H9 (cell line): ENCODE data around the gene AIPL1. TPM values are rescaled to one million over a fixed set of nuclear protein-coding genes. Genes with fewer than 3 reads are reported as not detected.

Experiments used
- DNase-seq: peaks from one replicate; pipeline ENCODE4 v3.0.0-alpha.2; 2017
- H2AFZ ChIP-seq: one replicate; pipeline ENCODE4 v1.6.1; 2013; ENCODE audit warnings: mild to moderate bottlenecking, low read length, control low read depth, moderate library complexity
- H2AK5ac ChIP-seq: 2 replicates; pipeline ENCODE4 v1.6.1; 2013; ENCODE audit warnings: low read length, control low read depth, mixed read lengths; ENCODE audit not compliant: insufficient read length
- H2BK120ac ChIP-seq: one replicate; pipeline ENCODE4 v1.6.1; 2013; ENCODE audit warnings: low read depth, mild to moderate bottlenecking, low read length, control low read depth, inconsistent platforms; ENCODE audit not compliant: poor library complexity, severe bottlenecking
- H2BK12ac ChIP-seq: 2 replicates; pipeline ENCODE4 v1.6.1; 2013; ENCODE audit warnings: low read length, control low read depth, mixed read lengths, low read depth; ENCODE audit not compliant: insufficient read length
- H2BK15ac ChIP-seq: 2 replicates; pipeline ENCODE4 v1.6.1; 2013; ENCODE audit warnings: low read depth, low read length, control low read depth
- H2BK20ac ChIP-seq: one replicate; pipeline ENCODE4 v1.6.1; 2013; ENCODE audit warnings: low read depth, mild to moderate bottlenecking, low read length, control low read depth, inconsistent platforms; ENCODE audit not compliant: poor library complexity, severe bottlenecking
- H2BK5ac ChIP-seq: 2 replicates; pipeline ENCODE4 v1.6.1; 2013; ENCODE audit warnings: low read length, control low read depth, mixed read lengths; ENCODE audit not compliant: insufficient read length
- H3K14ac ChIP-seq: 2 replicates; pipeline ENCODE4 v1.6.1; 2013; ENCODE audit warnings: low read length, control low read depth; ENCODE audit not compliant: insufficient read depth
- H3K18ac ChIP-seq: 2 replicates; pipeline ENCODE4 v1.6.1; 2013; ENCODE audit warnings: low read depth, mild to moderate bottlenecking, mixed read lengths, low read length, control low read depth; ENCODE audit not compliant: insufficient read length
- H3K23ac ChIP-seq: 2 replicates; pipeline ENCODE4 v1.6.1; 2013; ENCODE audit warnings: low read length, control low read depth, mixed read lengths, low read depth; ENCODE audit not compliant: insufficient read length
- H3K23me2 ChIP-seq: 2 replicates; pipeline ENCODE4 v1.6.1; 2013; ENCODE audit warnings: low read depth, mild to moderate bottlenecking, mixed read lengths, low read length, control low read depth; ENCODE audit not compliant: insufficient read length, poor library complexity, severe bottlenecking
- H3K27ac ChIP-seq: 2 replicates; pipeline ENCODE4 v1.5.1; 2013; ENCODE audit warnings: low read length, control low read depth, mixed read lengths, low read depth; ENCODE audit not compliant: insufficient read length
- H3K27me3 ChIP-seq: 2 replicates; pipeline ENCODE4 v1.6.1; 2013; ENCODE audit warnings: low read length, control low read depth, inconsistent platforms; ENCODE audit not compliant: insufficient read depth
- H3K4ac ChIP-seq: 2 replicates; pipeline ENCODE4 v1.6.1; 2013; ENCODE audit warnings: low read depth, mild to moderate bottlenecking, control low read depth, inconsistent platforms, low read length, moderate library complexity
- H3K4me1 ChIP-seq: 2 replicates; pipeline ENCODE4 v1.6.1; 2013; ENCODE audit warnings: low read length, control low read depth, inconsistent platforms; ENCODE audit not compliant: insufficient read depth
- H3K4me2 ChIP-seq: 2 replicates; pipeline ENCODE4 v1.6.1; 2013; ENCODE audit warnings: low read length, control low read depth, mixed read lengths; ENCODE audit not compliant: insufficient read length, insufficient read depth
- H3K56ac ChIP-seq: 2 replicates; pipeline ENCODE4 v1.6.1; 2013; ENCODE audit warnings: low read depth, mild to moderate bottlenecking, mixed read lengths, low read length, control low read depth; ENCODE audit not compliant: insufficient read length
- H3K79me1 ChIP-seq: 2 replicates; pipeline ENCODE4 v1.6.1; 2013; ENCODE audit warnings: low read depth, mild to moderate bottlenecking, moderate library complexity, low read length, control low read depth, inconsistent platforms; ENCODE audit not compliant: insufficient read depth, poor library complexity, severe bottlenecking
- H3K79me2 ChIP-seq: 2 replicates; pipeline ENCODE4 v1.6.1; 2013; ENCODE audit warnings: low read length, control low read depth, inconsistent platforms; ENCODE audit not compliant: insufficient read depth
- H3K9ac ChIP-seq: 2 replicates; pipeline ENCODE4 v1.6.1; 2013; ENCODE audit warnings: low read length, control low read depth, mixed read lengths; ENCODE audit not compliant: insufficient read length; ENCODE audit errors: extremely low read depth
- H3K9me3 ChIP-seq: one replicate; pipeline ENCODE4 v1.6.1; 2013; ENCODE audit warnings: low read depth, low read length, inconsistent platforms; ENCODE audit not compliant: control insufficient read depth
- H3T11ph ChIP-seq: one replicate; pipeline ENCODE4 v1.6.1; 2013; ENCODE audit warnings: mild to moderate bottlenecking, low read length, control low read depth, inconsistent platforms
- H4K20me1 ChIP-seq: one replicate; pipeline ENCODE4 v1.6.1; 2013; ENCODE audit not compliant: control insufficient read depth, insufficient read length, insufficient read depth
- H4K5ac ChIP-seq: 2 replicates; pipeline ENCODE4 v1.6.1; 2013; ENCODE audit warnings: low read depth, mild to moderate bottlenecking, mixed read lengths, low read length, control low read depth; ENCODE audit not compliant: insufficient read length
- H4K8ac ChIP-seq: replicated peaks from 2 replicates; pipeline ENCODE4 v1.6.1; 2013; ENCODE audit warnings: low read length, control low read depth, mixed read lengths, low read depth; ENCODE audit not compliant: insufficient read length
- H4K91ac ChIP-seq: 2 replicates; pipeline ENCODE4 v1.6.1; 2013; ENCODE audit warnings: low read depth, mild to moderate bottlenecking, moderate library complexity, mixed read lengths, low read length, control low read depth; ENCODE audit not compliant: insufficient read length
- H3K27ac Mint-ChIP-seq, 3 experiments: 2 replicates in 2 of 3; 3 replicates in 1 of 3; pipeline ENCODE4 v1.8.0; 2020 to 2021; ENCODE audit warnings: mixed read lengths in 3 of 3, mild to moderate bottlenecking in 1 of 3, moderate library complexity in 1 of 3
- H3K27me3 Mint-ChIP-seq: 2 replicates; pipeline ENCODE4 v1.8.0; 2021; ENCODE audit warnings: low read depth, mild to moderate bottlenecking, moderate library complexity, mixed read lengths
- H3K36me3 Mint-ChIP-seq, 3 experiments: 2 replicates in 2 of 3; 3 replicates in 1 of 3; pipeline ENCODE4 v1.8.0; 2020 to 2021; ENCODE audit warnings: low read depth in 3 of 3, mixed read lengths in 3 of 3; ENCODE audit not compliant: insufficient read depth in 1 of 3
- H3K4me1 Mint-ChIP-seq, 2 experiments: 2 replicates each; pipeline ENCODE4 v1.8.0; 2020; ENCODE audit warnings: mixed read lengths in 2 of 2
- H3K4me3 Mint-ChIP-seq, 2 experiments: 2 replicates in 1 of 2; 3 replicates in 1 of 2; pipeline ENCODE4 v1.8.0; 2020 to 2021; ENCODE audit warnings: mild to moderate bottlenecking in 2 of 2, mixed read lengths in 2 of 2, moderate library complexity in 1 of 2
- H3K9me3 Mint-ChIP-seq, 2 experiments: 2 replicates in 1 of 2; 3 replicates in 1 of 2; pipeline ENCODE4 v1.8.0; 2020; ENCODE audit warnings: mild to moderate bottlenecking in 2 of 2, mixed read lengths in 2 of 2, moderate library complexity in 1 of 2
- WGBS: extraction: QIAGEN DNeasy Blood & Tissue Kit; methylation state at CpG from one replicate; pipeline ENCODE4 v1.1.7; 2013; ENCODE audit warnings: missing lambda C conversion rate, low lambda C conversion rate, mixed read lengths; ENCODE audit not compliant: insufficient read length; ENCODE audit errors: extremely low coverage; 5-methylcytosine and 5-hydroxymethylcytosine counted together
- total RNA-seq: library from RNA; stranded (reverse); gene quantifications from 2 replicates; pipeline ENCODE4 v1.2.1, GENCODE V29; 2021
- TF ChIP-seq, protein P1 (sequence below): fragments of 200-600 bp; sonication (generic); conservative IDR thresholded peaks from 3 replicates; pipeline ENCODE4 v1.8.0; 2021; ENCODE audit warnings: antibody characterized with exemption, mild to moderate bottlenecking

The AIPL1 gene
- total RNA-seq, 1 experiment from 2014 or later, result 0.57 TPM

DNA sequence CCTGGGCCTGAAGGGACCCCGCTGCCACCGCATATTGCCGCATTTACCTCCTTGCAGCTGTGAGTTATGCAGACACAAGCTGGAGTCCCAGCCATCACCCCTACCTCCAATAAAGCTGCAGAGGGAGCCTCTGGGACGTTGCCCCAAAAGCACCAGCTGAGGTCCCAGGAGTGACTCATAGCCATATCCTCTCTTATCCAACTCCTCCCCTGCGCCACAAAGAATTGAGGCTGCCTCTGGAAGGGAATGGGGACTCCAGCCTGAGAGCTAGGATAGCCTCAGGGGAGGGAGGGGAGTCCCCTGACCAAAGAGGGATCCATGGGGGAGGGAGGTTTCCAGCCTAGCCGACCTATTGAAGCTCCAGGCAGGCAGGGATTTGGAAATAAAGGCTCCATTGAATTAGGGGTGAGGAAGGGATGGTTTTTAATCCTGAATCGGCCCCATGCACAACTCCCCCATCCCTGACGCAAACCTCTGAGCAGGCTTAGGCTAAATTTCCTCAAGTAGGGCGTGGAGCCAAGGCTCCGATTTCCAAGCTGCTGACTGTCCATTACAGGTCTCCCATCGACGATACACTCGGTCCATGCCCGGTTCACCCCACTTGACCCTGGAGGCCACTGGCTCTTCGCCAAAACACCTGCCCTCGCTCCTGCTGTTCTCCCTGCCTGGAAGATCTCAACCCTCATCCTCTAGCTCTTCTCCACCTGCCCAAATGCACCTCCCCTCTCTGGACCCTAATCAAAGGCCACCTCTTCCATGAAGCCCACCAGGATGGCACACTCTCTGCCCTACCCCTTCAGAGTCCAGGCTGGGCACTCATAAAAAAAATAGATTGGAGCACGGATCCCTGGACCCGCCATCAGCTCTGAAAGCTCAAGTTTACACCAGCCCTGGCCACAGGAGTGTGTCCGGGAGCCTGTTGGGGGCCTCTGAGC, 36.9 kb upstream of the AIPL1 start:
- H4K5ac ChIP-seq, result no peak overlapping the region
- H3K79me2 ChIP-seq, result no peaks in the 10 kb centered on the region
- Mint-ChIP-seq H3K4me3 (no peak overlapping the region), H3K27ac (peak overlapping the region; percentile 77 to 85 (median 79); a peak in 4 of 7 replicates), H3K4me1 (peaks cover 35 to 46% of the 10 kb centered on the region in 2 experiments), H3K36me3 (no peaks in the 10 kb centered on the region; a peak in 2 of 7 replicates), H3K27me3 (peaks cover 2% of the 10 kb centered on the region; the same call in 1 of the 2 replicates), H3K9me3 (no peaks in the 10 kb centered on the region; a peak in 1 of 5 replicates)
- no peak overlapping the region for H2BK20ac ChIP-seq
- DNase-seq, result no peak
- no peak overlapping the region for H2BK120ac ChIP-seq
- no peaks in the 10 kb centered on the region for H3K79me1 ChIP-seq
- no peak overlapping the region for H4K8ac ChIP-seq
- no peak overlapping the region for H4K91ac ChIP-seq
- no peak overlapping the region for H2BK12ac ChIP-seq
- H3K4me1 ChIP-seq, result no peaks in the 10 kb centered on the region
- H2AK5ac ChIP-seq, result no peak overlapping the region
- H3K4ac ChIP-seq, result no peak overlapping the region
- H3K4me2 ChIP-seq, result no peak overlapping the region
- no peak overlapping the region for H3K18ac ChIP-seq
- no peak overlapping the region for H2BK5ac ChIP-seq
- H3T11ph ChIP-seq, result no peak overlapping the region
- H3K56ac ChIP-seq, result no peak overlapping the region
- no peak overlapping the region for H3K27ac ChIP-seq
- no peak overlapping the region for H3K9ac ChIP-seq
- no CpG with 5 or more reads among the region's 19 CpGs for WGBS
- H2BK15ac ChIP-seq, result no peak overlapping the region
- no peak overlapping the region for H3K23ac ChIP-seq
- no peaks in the 10 kb centered on the region for H3K23me2 ChIP-seq
- H3K14ac ChIP-seq, result no peak overlapping the region; the same call in 1 of the 2 replicates
- H4K20me1 ChIP-seq, result no peaks in the 10 kb centered on the region
- TF ChIP-seq, protein P1, sequence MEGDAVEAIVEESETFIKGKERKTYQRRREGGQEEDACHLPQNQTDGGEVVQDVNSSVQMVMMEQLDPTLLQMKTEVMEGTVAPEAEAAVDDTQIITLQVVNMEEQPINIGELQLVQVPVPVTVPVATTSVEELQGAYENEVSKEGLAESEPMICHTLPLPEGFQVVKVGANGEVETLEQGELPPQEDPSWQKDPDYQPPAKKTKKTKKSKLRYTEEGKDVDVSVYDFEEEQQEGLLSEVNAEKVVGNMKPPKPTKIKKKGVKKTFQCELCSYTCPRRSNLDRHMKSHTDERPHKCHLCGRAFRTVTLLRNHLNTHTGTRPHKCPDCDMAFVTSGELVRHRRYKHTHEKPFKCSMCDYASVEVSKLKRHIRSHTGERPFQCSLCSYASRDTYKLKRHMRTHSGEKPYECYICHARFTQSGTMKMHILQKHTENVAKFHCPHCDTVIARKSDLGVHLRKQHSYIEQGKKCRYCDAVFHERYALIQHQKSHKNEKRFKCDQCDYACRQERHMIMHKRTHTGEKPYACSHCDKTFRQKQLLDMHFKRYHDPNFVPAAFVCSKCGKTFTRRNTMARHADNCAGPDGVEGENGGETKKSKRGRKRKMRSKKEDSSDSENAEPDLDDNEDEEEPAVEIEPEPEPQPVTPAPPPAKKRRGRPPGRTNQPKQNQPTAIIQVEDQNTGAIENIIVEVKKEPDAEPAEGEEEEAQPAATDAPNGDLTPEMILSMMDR, result peak; percentile 24; the same call in 1 of the 3 replicates
- H2AFZ ChIP-seq, result no peak overlapping the region
- no peaks in the 10 kb centered on the region for H3K9me3 ChIP-seq
- H3K27me3 ChIP-seq, result no peaks in the 10 kb centered on the region
